DND-41 (cell line): ENCODE results near the gene SRD5A2.

Experiments
- CTCF ChIP-seq: IDR thresholded peaks from 2 replicates; pipeline ENCODE4 v1.5.1; 2012; ENCODE audit warnings: borderline replicate concordance, low read length, moderate library complexity, mild to moderate bottlenecking; ENCODE audit not compliant: poor library complexity, severe bottlenecking; ENCODE audit errors: extremely low read depth
- EZH2 ChIP-seq: IDR thresholded peaks from 3 replicates; pipeline ENCODE4 v1.6.1; 2012; ENCODE audit warnings: borderline replicate concordance, low read depth, mild to moderate bottlenecking, moderate library complexity, low read length, inconsistent platforms; ENCODE audit not compliant: severe bottlenecking

DNA sequence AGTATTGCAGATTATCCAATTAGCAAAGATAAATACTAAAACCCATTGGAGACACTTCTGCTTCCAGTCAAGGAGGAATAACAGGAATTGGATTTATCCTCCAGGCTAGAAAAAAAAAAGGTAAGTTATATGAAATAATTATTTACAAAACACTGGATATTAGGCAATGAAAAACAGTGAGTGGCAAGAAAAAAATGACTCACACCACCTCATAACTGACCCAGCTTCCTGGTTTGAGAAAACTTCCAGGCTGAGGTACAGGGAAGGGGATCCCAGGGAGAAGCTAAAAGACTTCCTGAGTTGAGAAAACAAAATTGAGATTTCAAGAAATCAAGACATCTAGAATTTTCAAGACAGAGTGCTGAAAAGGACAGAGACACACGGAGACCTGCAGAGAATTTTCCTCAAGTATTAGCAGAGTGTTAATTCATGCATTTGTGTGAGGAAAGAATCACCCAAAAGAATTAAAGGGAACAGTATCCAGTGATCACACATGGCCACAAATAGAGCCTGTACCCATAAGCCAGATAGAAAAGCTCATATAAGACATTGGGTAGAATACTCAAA lies 17.4 kb downstream of the SRD5A2 start:
- no peak for TF ChIP-seq CTCF
- no peak for TF ChIP-seq EZH2
